Measurements from ENCODE around the gene CDH5. TPM values are rescaled to one million over a fixed set of nuclear protein-coding genes. Genes with fewer than 3 reads are reported as not detected.
A peak's percentile ranks its signal among the peaks of the same experiment; 100 is the strongest.

CDH5 gene
- total and polyA plus RNA-seq, 2 of the 13 experiments (the other 11 are each of a cell fraction or from before 2014, with no cell fraction given), result 0.71 to 1.1 TPM

DNA sequence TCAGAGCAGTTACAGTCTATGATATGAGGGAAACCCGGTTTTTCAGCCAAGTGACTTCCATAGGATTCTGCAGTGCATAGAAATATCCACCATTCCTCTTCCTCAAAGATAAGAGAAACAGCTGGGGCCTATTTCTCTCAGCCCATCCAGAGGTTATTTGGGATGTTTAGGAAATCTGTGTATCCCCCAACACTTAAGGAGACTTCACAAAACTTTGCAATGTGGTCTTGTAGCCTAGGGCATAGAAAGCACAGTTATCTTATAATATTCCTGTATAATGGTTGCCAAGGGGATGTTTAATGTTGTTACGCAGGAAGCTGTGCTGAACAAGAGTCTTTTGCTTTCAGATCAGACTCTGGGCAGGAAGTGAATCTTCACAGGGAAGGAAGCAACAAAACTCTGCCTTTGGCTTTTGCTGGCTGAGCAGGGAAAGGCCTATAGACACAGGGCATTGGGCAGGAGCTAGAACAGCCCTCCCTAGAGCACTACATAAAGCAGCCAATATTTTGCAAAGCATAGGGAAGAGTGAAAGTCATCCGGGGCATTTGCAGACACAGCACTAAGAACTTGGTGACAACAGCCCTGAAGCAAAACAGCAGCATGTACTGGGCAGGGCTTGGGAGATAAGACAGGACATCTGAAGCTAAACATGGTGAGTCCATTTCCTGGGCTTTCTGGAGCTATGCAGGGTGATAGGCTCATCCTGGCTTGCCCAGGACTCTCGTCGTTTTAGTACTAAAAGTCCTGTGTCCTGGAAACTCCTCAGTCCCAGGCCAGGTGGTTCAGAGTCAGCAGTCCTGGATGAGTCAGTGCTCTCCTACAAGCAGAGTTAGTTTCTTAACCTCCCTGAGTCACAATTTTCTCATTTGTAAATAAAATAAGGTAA lies 41.9 kb downstream of the CDH5 start (continued):
- TF ChIP-seq, protein P1, sequence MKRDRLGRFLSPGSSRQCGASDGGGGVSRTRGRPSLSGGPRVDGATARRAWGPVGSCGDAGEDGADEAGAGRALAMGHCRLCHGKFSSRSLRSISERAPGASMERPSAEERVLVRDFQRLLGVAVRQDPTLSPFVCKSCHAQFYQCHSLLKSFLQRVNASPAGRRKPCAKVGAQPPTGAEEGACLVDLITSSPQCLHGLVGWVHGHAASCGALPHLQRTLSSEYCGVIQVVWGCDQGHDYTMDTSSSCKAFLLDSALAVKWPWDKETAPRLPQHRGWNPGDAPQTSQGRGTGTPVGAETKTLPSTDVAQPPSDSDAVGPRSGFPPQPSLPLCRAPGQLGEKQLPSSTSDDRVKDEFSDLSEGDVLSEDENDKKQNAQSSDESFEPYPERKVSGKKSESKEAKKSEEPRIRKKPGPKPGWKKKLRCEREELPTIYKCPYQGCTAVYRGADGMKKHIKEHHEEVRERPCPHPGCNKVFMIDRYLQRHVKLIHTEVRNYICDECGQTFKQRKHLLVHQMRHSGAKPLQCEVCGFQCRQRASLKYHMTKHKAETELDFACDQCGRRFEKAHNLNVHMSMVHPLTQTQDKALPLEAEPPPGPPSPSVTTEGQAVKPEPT (CRISPR knock-in tag; IDR thresholded peaks at IDR 0.05; ENCODE audit: low read depth), result no peak
- TF ChIP-seq ZNF160 (CRISPR knock-in tag; IDR thresholded peaks at IDR 0.05) (no peak), THAP11 (CRISPR knock-in tag; IDR thresholded peaks at IDR 0.05) (peak; percentile 77), IRX3 (CRISPR knock-in tag; IDR thresholded peaks at IDR 0.05; ENCODE audit: borderline replicate concordance, low read depth) (no peak), MTF2 (CRISPR knock-in tag; IDR thresholded peaks at IDR 0.05; ENCODE audit: borderline replicate concordance) (no peak), NFATC3 (CRISPR knock-in tag; IDR thresholded peaks at IDR 0.05) (no peak), ARNT2 (CRISPR knock-in tag; IDR thresholded peaks at IDR 0.05; ENCODE audit: low read depth) (no peak), CC2D1A (CRISPR knock-in tag; IDR thresholded peaks at IDR 0.05) (no peak), NCOR1 (IDR thresholded peaks at IDR 0.05; ENCODE audit: borderline replicate concordance, low read length) (no peak), SOX13 (IDR thresholded peaks at IDR 0.05) (no peak), SOX13 (CRISPR knock-in tag; conservative IDR thresholded peaks at IDR 0.05 in 1 of 2, IDR thresholded peaks at IDR 0.05 in 1 of 2) (peak; percentile 45 to 57; a peak in 1 of 4 replicates), ZNF776 (CRISPR knock-in tag; IDR thresholded peaks at IDR 0.05) (no peak), PITX1 (CRISPR knock-in tag; IDR thresholded peaks at IDR 0.05) (peak; percentile 15; the same call in 1 of the 2 replicates), ZNF713 (CRISPR knock-in tag; IDR thresholded peaks at IDR 0.05) (no peak)
- TF ChIP-seq, protein P2, sequence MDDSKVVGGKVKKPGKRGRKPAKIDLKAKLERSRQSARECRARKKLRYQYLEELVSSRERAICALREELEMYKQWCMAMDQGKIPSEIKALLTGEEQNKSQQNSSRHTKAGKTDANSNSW (CRISPR knock-in tag; IDR thresholded peaks at IDR 0.05; ENCODE audit: borderline replicate concordance), result no peak
- TF ChIP-seq, protein P3, sequence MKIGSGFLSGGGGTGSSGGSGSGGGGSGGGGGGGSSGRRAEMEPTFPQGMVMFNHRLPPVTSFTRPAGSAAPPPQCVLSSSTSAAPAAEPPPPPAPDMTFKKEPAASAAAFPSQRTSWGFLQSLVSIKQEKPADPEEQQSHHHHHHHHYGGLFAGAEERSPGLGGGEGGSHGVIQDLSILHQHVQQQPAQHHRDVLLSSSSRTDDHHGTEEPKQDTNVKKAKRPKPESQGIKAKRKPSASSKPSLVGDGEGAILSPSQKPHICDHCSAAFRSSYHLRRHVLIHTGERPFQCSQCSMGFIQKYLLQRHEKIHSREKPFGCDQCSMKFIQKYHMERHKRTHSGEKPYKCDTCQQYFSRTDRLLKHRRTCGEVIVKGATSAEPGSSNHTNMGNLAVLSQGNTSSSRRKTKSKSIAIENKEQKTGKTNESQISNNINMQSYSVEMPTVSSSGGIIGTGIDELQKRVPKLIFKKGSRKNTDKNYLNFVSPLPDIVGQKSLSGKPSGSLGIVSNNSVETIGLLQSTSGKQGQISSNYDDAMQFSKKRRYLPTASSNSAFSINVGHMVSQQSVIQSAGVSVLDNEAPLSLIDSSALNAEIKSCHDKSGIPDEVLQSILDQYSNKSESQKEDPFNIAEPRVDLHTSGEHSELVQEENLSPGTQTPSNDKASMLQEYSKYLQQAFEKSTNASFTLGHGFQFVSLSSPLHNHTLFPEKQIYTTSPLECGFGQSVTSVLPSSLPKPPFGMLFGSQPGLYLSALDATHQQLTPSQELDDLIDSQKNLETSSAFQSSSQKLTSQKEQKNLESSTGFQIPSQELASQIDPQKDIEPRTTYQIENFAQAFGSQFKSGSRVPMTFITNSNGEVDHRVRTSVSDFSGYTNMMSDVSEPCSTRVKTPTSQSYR (CRISPR knock-in tag; IDR thresholded peaks at IDR 0.05; ENCODE audit: borderline replicate concordance), result no peak
- TF ChIP-seq, protein P4, sequence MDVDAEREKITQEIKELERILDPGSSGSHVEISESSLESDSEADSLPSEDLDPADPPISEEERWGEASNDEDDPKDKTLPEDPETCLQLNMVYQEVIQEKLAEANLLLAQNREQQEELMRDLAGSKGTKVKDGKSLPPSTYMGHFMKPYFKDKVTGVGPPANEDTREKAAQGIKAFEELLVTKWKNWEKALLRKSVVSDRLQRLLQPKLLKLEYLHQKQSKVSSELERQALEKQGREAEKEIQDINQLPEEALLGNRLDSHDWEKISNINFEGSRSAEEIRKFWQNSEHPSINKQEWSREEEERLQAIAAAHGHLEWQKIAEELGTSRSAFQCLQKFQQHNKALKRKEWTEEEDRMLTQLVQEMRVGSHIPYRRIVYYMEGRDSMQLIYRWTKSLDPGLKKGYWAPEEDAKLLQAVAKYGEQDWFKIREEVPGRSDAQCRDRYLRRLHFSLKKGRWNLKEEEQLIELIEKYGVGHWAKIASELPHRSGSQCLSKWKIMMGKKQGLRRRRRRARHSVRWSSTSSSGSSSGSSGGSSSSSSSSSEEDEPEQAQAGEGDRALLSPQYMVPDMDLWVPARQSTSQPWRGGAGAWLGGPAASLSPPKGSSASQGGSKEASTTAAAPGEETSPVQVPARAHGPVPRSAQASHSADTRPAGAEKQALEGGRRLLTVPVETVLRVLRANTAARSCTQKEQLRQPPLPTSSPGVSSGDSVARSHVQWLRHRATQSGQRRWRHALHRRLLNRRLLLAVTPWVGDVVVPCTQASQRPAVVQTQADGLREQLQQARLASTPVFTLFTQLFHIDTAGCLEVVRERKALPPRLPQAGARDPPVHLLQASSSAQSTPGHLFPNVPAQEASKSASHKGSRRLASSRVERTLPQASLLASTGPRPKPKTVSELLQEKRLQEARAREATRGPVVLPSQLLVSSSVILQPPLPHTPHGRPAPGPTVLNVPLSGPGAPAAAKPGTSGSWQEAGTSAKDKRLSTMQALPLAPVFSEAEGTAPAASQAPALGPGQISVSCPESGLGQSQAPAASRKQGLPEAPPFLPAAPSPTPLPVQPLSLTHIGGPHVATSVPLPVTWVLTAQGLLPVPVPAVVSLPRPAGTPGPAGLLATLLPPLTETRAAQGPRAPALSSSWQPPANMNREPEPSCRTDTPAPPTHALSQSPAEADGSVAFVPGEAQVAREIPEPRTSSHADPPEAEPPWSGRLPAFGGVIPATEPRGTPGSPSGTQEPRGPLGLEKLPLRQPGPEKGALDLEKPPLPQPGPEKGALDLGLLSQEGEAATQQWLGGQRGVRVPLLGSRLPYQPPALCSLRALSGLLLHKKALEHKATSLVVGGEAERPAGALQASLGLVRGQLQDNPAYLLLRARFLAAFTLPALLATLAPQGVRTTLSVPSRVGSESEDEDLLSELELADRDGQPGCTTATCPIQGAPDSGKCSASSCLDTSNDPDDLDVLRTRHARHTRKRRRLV (CRISPR knock-in tag; IDR thresholded peaks at IDR 0.05), result no peak

Data from HepG2 (cell line).